A673 (cell line): ENCODE measurements around the gene CLTRN. TPM values are rescaled to one million over a fixed set of nuclear protein-coding genes. Genes with fewer than 3 reads are reported as not detected.

Experiments used
- BruUV-seq: library from RNA; stranded (reverse); fragments of 400-500 nt; replicated peaks from 2 replicates; lab custom pipeline; 2021; lab: Mats Ljungman, UMichigan
- CTCF ChIA-PET: fragments of 300-600 bp; sonication (Branson Sonifier 250); formaldehyde crosslinking; loops from one replicate; lab custom pipeline; 2022; ENCODE audit warnings: antibody characterized with exemption; lab: Charles Lee
- POLR2A ChIA-PET: fragments of 300-600 bp; sonication (Branson Sonifier 250); formaldehyde crosslinking; loops from one replicate; lab custom pipeline; 2022; ENCODE audit warnings: antibody characterized with exemption; ENCODE audit not compliant: low non-redundant PET; lab: Charles Lee
- DNase-seq: peaks from one replicate; pipeline ENCODE4 v3.0.0-alpha.2; 2015; ENCODE audit warnings: low spot score
- H3K27ac ChIP-seq: fragments of 200-600 bp; sonication (generic); 2 replicates; pipeline ENCODE4 v1.5.1; 2016; ENCODE audit warnings: mixed run types, low read depth, mild to moderate bottlenecking, mixed read lengths, antibody characterized with exemption, low read length; ENCODE audit not compliant: poor library complexity, severe bottlenecking
- H3K27me3 ChIP-seq: fragments of 200-600 bp; sonication (generic); replicated peaks from 2 replicates; pipeline ENCODE4 v1.6.1; 2017; ENCODE audit warnings: mixed run types, low read depth, mild to moderate bottlenecking, mixed read lengths, antibody characterized with exemption, low read length; ENCODE audit not compliant: insufficient read depth, poor library complexity
- H3K36me3 ChIP-seq: fragments of 200-600 bp; sonication (generic); 2 replicates; pipeline ENCODE4 v1.6.1; 2016; ENCODE audit warnings: mixed run types, mild to moderate bottlenecking, mixed read lengths, antibody characterized with exemption, low read length; ENCODE audit not compliant: insufficient read depth, poor library complexity, severe bottlenecking
- H3K4me1 ChIP-seq: fragments of 200-600 bp; sonication (generic); 2 replicates; pipeline ENCODE4 v1.6.1; 2017; ENCODE audit warnings: mixed run types, mild to moderate bottlenecking, mixed read lengths, antibody characterized with exemption, low read length; ENCODE audit not compliant: insufficient read depth, poor library complexity, severe bottlenecking
- H3K4me3 ChIP-seq: fragments of 200-600 bp; sonication (generic); 2 replicates; pipeline ENCODE4 v1.5.1; 2016; ENCODE audit warnings: low read depth, mixed run types, mild to moderate bottlenecking, mixed read lengths, low read length; ENCODE audit not compliant: poor library complexity, severe bottlenecking
- H3K9me3 ChIP-seq: fragments of 200-600 bp; sonication (generic); 2 replicates; pipeline ENCODE4 v1.6.1; 2016; ENCODE audit warnings: mixed run types, low read depth, mild to moderate bottlenecking, mixed read lengths, antibody characterized with exemption, low read length; ENCODE audit not compliant: poor library complexity, severe bottlenecking
- CTCF ChIP-seq: fragments of 300-800, 200-600 bp; sonication (generic); conservative IDR thresholded peaks from 2 replicates; pipeline ENCODE4 v1.5.1; 2017; ENCODE audit warnings: low read depth, mild to moderate bottlenecking, antibody characterized with exemption, low read length, moderate library complexity, mixed read lengths
- EZH2 ChIP-seq: fragments of 200-600 bp; sonication (generic); IDR thresholded peaks from 2 replicates; pipeline ENCODE4 v1.6.1; 2017; ENCODE audit warnings: borderline replicate concordance, low read depth, mild to moderate bottlenecking, mixed read lengths, antibody characterized with exemption, low read length; ENCODE audit not compliant: poor library complexity, severe bottlenecking
- intact Hi-C: fragments of 100-400 bp; cut with micrococcal nuclease; formaldehyde crosslinking; loops from one replicate; pipeline ENCODE4 v1.10.0; 2022; ENCODE audit not compliant: unreplicated experiment
- total RNA-seq: library from RNA; stranded (reverse); gene quantifications from 2 replicates; pipeline ENCODE4 v1.2.3, GENCODE V29; 2021

Gene CLTRN
- total RNA-seq, 1 experiment from 2014 or later = not detected

GRCh38 chrX:15623054-15623453 is 41.6 kb downstream of the CLTRN start:
- intact Hi-C loops = no loop called here
- H3K4me3 ChIP-seq = no peak overlapping the region
- POLR2A ChIA-PET = no interaction called here
- H3K9me3 ChIP-seq = no peaks in the 10 kb centered on the region
- peaks cover 49% of the 10 kb centered on the region for H3K27me3 ChIP-seq
- no TSS peak for BruUV-seq
- no peaks in the 10 kb centered on the region for H3K36me3 ChIP-seq
- no peaks in the 10 kb centered on the region for H3K4me1 ChIP-seq
- DNase-seq = no peak
- CTCF ChIA-PET = no interaction called here
- TF ChIP-seq CTCF = no peak
- no peak for TF ChIP-seq EZH2
- H3K27ac ChIP-seq = no peak overlapping the region

GRCh38 chrX:15619053-15619755 is 45.4 kb downstream of the CLTRN start:
- Histone ChIP-seq H3K27me3 (peaks cover 40% of the 10 kb centered on the region), H3K36me3 (no peaks in the 10 kb centered on the region), H3K4me1 (no peaks in the 10 kb centered on the region), H3K9me3 (no peaks in the 10 kb centered on the region), H3K4me3 (no peak overlapping the region), H3K27ac (no peak overlapping the region)
- no TSS peak for BruUV-seq
- intact Hi-C loops = no loop called here
- no peak for DNase-seq
- POLR2A ChIA-PET = no interaction called here
- no peak for TF ChIP-seq EZH2
- no peak for TF ChIP-seq CTCF
- CTCF ChIA-PET = no interaction called here

- POLR2A ChIA-PET = no interaction called here
- H3K4me1 ChIP-seq = no peaks in the 10 kb centered on the region
- no peak for DNase-seq
- no TSS peak for BruUV-seq
- no peak overlapping the region for H3K4me3 ChIP-seq
- TF ChIP-seq EZH2 (no peak), CTCF (no peak)
- intact Hi-C loops = no loop called here
- H3K9me3 ChIP-seq = no peaks in the 10 kb centered on the region
- H3K27me3 ChIP-seq = peaks cover 38% of the 10 kb centered on the region
- no peak overlapping the region for H3K27ac ChIP-seq
- no peaks in the 10 kb centered on the region for H3K36me3 ChIP-seq
- CTCF ChIA-PET = no interaction called here
Observed at GRCh38 chrX:15617111-15617510, 47.5 kb downstream of the CLTRN start.
